Dermis microvascular lymphatic vessel endothelial cell (primary cell): ENCODE results near the gene GNAT2. TPM values are rescaled to one million over a fixed set of nuclear protein-coding genes. Genes with fewer than 3 reads are reported as not detected.

ENCODE experiments used
- DNase-seq, 2 donors: peaks; one replicate each; pipeline versions ENCODE4 v3.0.0 to v3.0.0-alpha.2; 2010; ENCODE audit warnings: low read depth in 2 of 2
- total RNA-seq: library from RNA; depleted of rRNA; stranded (reverse); fragments of >200 nt; gene quantifications from 2 replicates; pipeline ENCODE4 v1.2.1, GENCODE V29; 2014

Gene GNAT2
- total RNA-seq, 1 donor from 2014 or later, result 0.13 TPM

DNA sequence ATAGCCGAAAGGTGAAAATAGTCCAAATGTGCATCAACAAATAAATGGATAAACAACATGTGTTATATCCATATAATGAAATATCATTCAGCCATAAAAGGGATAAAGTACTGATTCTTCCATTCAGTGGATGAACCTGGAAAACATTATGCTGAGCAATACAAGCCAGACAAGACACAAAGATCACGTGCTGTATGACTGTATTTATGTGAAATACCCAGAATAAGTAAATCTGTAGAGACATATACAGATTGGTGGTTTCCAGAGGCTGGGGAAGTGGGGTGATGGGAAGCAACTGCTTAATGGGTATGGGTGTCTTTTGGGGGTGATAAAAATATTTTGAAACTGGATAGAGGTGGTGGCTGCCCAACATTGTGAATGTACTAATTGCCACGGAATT, 23.2 kb upstream of the GNAT2 start:
- no peak for DNase-seq

DNA sequence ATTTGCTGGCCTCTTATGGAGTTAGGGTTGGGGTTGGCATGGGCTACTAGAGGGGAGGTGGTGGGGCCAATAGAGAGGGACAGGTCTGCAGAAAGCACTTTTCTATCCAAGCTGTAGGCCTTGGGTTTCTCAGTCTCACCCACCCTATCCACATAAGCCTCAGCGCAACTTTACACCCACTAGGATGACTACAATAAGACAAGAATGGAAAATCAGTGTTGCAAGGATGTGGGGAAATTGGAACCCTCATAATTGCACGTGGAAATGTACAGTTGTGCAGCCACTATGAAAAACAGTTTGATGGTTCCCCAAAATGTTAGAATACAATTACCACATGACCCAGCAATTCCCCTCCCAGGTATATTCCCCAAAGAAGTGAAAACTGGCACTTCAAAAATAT, 22.4 kb upstream of the GNAT2 start:
- DNase-seq, result no peak

DNA sequence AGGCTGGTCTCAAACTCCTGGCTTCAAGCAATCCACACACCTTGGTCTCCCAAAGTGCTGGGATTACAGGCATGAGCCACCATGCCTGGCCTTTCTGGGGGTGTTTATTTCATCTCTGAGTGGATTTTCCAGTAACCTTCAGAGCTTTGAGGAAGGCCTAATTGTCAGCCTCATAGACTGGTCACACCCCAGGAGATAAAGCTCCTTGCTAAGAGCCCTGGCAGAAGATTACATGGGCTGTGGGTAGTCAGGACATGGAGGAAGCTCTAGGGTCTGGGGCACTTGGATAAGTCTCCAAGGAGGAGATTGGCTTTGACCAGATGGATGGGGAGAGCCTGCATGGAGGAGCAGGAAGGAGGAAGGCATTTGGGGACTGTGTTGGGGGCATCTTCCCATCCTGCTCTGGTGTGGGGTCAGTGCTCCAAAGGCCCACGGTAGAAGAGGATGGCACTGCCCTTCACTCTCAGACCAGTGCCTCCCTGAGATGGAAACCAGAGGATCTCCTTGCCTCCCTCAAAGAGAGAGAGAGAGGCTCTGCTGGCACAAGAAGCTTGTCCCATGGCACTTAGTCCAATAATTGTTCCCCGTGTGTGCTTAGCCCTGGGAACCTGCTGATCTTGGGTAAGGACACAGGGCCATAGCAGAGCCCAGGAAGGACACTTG, 21.8 kb upstream of the GNAT2 start:
- no peak for DNase-seq

DNA sequence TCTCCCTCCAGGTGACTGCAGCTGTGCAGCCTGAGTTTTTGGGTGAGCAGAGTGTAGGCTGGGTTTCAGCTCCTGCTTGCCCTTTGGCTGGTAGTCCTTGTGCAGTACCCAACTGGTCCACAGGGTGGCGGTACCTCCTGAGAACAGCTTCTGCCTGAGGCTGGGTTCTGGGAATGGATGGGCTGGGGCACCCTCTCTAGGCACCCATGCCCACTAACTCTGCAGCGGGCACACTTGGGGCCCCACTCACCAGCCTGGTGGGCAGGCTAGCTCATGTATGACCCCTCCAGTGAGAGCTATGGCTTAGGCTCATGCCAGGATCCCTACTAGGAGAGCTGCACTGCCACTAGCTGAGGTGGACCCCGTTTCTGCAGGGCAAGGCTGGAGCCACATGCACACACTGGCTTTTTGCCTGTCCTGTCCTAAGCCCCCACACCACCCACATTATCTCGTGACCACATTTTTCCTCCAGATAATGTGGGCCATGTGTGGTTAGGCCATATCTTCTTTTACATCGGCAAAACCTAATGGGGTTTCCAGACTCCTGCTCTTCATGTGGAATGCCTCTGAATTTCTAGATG, 21.0 kb upstream of the GNAT2 start:
- peak; percentile 43 to 58 for DNase-seq

DNA sequence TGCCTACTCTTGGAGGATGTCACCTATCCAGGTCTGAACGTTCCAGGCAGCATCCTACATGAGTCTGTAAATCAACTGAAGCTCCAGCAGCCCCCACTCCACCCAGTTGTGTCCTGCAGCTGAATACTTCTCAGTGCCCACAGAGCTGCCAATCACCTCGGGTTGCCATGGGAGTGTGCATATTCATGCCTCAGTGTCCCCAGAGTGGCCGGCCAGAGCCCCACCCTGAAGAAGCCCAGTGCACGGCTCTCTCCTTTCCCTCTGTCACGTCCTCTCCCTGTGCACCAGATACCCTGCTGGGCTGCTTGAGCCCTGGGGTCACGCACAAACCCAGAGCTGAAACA, 20.4 kb upstream of the GNAT2 start:
- no peak for DNase-seq

DNA sequence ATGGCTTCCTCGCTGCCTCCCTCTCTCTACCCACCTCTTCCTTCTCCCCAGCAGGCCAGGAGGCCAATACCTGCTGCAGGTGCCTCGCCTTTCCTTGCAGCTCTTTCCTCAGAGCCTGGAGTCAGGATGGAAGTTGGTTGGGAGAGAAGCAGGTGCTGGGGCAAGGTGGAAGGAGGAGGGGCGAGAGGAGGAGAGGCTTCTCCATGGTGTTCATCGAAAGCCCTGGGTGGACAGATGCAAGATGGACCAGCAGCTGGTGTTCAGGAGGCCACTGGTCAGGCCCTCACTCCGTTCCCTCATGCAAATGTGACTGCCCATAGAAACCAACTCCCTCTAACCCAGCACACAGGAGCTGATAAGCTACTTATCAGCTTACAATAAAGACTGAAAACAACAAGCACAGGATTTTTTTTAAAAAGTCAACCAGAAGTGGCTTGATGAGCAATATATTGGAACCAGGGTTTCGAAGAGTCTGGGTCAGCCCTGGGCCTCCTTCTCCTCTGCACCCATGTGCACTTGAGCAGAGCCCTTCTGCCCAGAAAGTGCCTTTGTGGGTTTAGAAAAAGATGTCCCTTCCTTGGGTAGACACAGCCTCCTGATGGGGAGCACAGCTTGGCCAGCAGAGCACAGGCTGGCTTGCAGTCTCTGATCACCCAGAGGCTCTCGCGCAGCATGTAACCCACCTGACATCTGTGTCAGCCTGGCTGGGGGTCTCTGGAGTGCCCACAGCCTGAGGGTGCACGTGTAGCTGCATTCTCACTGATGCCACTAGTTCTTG, 19.8 kb upstream of the GNAT2 start:
- DNase-seq, result no peak

DNA sequence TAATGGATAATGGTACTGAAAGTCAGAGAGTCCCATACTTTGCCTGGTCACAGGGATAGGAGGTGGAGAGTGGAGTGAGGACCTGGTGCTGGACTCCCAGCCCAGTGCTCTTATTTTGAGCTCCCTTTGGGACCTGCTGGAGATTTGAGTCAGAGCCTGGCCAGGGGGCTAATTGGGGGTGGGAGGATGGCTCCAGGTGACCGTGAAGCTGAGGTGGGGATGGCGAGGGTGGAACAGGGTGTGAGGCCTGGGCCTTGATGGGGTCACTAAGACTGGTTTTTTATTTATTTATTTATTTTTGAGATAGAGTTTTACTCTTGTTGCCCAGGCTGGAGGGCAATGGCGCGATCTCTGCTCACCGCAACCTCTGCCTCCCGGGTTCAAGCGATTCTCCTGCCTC, 18.0 kb upstream of the GNAT2 start:
- DNase-seq, result no peak

DNA sequence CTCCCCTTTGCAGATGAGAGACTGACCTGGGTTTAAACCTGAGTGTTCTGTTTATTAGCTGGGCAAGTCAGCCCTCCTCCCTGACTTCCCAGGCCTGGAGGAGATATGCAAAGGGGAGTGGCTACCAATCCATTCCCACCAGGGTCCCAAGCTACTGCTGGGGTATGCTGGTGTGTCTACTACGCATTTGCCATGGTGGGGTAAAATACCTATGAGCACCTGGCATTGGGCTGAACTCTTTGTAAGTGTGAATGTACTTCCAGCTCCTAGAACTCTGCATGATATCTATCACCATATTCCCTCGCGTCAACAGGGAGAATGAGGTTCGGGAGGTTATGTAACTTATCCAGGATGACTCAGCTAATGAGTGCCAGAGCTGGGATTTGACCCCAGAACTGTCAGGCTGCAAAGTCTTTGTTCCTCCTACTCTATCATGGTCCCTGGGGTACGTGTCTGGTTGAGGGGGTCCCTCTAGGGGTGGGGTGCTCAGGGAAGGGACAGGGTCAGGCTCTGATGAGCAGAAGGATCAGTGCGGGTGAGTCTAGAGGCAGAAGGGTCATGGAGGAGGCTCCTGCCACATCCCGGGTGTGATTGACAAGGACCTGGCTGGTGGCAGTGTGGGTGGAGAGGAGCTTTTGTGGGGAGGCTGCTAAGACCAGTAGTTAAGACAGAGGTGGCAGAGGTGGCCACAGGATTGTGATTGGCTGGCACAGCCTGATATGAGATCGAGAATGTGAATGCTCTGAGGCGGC, 17.0 kb upstream of the GNAT2 start:
- no peak for DNase-seq

DNA sequence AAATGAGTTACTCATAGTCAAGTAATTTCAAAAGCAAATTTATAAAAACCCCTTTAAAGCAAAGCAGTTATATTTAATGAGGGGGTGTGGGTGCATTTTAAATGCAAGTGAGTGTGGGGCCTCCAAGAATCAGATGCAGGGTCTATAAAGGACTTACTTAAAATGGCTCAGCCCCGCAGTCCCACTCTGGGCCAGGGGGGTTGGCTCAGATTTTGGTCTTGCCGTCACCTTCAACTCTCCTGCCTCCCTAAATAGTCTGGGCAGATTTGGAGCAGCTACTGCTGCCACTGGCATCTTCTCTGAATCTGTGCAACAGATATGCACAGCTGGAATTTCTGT, 16.4 kb upstream of the GNAT2 start:
- no peak for DNase-seq

DNA sequence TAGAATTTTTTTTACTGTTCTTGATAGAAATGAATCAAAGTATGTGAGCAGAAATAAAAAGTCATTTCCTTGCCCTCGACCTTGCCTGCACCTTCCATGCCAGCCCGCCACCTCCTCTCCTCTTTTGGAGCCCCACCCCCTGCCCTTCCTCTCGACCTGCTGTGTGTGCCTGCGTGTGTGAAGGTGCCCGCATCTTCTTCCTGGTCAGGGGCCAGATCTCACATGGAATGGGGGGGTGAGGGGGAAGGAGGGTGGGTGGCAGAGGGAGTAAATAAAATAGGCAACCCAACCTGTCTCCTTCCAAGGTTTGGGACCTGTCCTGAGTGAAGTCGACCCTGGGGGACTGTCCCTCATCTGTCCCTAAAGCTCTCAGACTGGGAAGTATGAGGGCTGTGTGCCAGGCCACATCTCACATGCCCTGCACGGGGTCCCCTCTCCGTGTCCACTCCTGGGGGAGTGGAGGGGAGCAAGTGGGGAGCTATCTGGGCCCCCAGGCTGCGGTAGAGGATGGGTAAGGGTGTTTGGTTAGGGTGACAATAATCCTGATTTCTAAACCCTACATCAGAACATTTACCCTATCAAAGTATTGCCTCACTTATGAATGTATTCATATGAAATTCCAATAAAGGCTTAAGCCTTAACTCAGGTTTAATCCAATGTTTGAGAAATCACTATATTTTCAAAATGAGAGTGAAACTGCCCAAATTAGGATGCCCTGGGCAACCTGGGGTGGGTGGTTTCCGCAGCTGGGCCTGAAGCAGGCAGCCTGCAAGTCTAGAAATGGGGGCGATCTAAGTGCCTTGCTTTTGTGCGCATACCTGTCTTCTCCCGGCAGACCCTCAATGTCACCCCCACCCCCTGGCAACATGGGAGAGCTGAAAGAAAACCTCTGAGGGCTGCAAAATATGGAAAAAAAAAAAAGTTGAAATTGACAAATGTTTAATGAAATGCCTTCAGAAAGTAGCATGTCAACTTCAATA, 15.6 kb upstream of the GNAT2 start:
- DNase-seq, result no peak

DNA sequence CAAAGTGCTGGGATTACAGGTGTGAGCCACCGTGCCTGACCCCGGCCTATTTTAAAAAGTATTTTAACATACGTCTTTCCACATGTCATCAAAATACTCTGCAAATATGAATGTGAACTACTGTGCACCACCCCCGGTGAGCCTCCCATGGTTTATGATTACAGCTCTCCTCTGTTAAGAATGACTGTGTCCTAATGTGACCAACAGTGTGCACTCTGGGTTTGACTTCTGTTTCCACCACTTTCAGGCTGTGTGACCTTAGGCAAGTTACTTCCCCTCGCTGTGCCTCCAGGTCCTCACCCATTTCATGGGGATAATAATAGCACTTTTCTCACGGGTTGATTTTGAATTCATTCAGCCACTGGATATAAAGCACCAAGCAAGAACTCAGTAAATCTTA, 14.9 kb upstream of the GNAT2 start:
- no peak for DNase-seq

DNA sequence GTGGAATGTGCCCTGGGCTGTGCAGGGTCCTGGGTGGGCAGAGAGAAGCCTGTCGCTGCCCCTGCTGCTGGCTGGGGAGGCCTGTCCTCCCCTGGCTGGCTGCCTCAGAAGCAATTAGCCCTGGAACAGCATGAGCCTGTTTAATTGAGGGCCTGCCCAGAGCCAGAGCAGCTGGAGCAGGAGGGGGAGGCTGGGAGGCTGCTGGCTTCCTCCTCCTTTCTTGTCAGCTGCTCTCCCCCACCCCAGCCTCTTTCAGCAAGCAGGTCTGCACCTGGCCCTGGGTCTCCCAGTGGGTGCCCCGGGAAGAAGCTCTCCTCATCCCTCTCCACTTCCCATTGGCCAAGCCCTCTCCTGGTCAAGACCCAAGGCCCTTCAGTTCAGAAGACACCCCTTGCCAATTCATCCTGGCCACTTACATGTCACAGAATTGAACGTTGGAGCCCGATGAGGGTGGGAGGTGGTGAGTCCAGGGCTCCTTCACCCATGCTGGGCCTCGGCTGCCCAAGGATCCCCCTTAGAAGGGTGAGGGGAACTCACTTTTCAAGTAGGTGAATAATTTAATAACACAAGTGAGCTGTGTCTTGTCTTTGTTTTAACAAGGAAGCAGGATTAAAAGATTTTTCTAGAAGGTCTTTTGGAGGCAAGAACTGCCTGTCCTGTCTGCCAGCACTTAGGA, 13.4 kb upstream of the GNAT2 start:
- DNase-seq, result no peak

DNA sequence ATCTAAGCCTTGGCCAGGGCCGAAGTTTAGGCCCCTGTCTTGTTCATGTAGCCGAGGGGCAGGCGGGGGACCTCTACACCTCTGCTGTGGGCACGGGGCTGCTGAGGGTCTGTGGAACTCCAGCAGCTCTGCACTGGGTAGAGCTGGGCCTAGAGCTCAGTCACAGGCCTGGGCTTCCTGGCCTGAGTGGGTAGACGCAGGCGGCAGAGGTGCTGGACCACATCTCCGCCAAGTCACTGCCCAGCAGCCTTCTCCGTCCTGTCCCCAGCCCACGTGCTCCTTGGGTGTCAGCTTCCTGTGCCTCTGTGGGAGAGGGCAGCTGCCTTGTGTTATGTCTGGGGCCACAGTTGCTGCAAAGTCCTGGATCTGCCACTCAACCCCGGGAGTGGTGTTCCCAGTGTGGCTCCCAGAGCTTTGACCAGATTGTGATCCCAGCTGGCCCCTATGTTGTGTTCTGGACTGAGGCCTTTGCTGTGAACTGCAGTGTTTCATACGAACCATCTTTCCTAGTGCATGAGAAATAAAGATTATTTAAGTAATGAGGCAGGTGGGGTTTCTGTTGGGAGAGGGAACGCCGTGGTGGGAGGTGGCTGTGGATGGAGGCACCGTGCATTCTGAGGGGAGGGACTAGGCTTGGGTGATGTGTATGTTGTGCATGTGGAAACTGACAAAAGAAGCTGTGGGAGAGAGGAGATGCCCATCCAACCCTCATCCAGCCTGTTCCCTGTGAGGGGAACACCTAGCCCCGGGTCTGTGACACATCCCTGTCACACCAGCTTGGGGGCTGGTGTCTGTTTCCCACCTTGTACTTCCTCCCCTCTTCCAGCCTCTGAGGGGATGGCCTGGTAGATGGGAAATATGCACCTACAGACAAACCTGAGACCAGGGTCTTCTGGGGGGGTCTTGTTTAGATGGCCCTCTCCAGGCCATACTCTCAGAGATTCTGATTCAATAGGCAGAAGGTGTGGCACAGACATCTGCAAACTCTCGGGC, 12.4 kb upstream of the GNAT2 start:
- DNase-seq, result no peak

DNA sequence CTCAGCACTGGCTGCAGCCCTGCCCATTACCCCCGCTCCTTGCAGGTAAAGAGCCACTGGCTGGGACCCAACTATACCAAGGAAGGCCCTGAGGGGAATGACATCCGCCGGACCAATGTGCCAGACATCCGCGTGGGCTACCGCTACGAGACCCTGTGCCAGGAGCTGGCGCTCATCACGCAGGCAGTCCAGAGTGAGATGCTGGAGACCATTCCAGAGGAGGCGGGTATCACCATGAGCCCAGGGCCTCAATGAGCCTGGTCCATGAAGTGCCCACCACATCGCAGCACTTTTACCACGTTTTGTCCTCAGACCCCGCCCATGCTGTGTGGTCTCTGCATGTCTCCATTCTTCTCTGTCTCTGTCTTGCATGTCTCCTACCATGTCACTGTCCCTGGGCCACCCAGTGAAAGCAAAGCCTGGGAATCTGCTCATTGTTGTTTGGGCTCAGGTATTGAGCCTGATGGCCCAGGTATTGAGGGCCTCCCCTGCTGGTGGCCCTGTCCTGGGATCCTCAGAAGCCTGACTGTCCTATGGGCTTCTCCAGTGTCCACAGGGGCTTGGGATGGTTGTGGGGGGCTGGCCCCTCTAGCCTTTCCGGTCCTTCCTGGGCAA, 11.6 kb upstream of the GNAT2 start:
- DNase-seq, result no peak

DNA sequence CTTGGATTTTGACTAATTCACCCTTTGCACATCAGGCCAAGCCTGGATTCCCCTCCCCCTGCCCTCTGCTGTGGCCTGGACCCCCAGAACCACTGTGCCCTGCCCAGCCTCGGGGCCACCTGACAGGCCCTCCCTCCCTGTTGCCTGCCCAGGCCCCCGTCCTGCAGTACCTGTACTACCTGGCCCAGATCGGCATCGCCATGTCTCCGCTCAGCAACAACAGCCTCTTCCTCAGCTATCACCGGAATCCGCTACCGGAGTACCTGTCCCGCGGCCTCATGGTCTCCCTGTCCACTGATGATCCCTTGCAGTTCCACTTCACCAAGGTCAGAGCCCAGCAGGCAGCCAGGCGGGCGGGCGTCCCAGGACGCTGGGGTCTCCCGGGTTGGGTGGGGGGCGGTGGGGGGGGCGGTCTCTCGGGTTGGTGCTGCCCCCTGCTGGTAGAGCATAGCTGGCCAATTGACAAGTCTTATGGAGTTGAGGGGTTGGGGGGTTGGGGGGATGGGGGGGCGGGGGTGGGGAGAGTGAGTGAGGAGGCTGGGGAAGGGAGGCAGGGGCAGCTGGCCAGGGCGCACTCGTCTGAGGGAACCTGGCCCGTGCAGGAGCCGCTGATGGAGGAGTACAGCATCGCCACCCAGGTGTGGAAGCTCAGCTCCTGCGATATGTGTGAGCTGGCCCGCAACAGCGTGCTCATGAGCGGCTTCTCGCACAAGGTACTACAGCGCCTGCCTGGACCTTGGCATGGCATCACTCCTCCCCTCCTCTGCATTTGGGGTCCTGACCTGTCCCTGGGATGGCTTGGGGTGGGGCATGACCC, 10.9 kb upstream of the GNAT2 start:
- DNase-seq, result no peak

DNA sequence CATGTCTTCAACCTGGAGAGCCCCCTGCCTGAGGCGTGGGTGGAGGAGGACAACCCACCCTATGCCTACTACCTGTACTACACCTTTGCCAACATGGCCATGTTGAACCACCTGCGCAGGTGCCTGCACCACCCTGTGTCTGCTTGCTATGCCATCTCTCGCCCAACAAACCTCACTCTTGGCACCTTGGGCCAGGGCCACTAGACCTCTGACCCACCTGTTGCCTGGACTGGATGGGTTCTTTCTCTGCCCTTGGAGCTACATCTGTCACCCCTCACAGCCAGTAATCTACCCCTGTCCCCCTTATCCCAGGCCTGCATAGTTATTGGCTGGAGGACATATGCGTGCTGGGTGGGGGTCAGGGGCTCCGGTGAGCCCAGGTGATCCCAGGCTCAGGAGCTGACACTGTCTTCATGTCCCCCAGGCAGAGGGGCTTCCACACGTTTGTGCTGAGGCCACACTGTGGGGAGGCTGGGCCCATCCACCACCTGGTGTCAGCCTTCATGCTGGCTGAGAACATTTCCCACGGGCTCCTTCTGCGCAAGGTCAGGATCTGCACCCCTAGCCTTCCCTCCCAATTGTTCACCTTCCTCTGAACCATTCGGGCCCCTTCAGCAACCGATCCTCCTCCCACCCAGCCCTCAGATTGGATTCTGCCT, 10.1 kb upstream of the GNAT2 start:
- no peak for DNase-seq

DNA sequence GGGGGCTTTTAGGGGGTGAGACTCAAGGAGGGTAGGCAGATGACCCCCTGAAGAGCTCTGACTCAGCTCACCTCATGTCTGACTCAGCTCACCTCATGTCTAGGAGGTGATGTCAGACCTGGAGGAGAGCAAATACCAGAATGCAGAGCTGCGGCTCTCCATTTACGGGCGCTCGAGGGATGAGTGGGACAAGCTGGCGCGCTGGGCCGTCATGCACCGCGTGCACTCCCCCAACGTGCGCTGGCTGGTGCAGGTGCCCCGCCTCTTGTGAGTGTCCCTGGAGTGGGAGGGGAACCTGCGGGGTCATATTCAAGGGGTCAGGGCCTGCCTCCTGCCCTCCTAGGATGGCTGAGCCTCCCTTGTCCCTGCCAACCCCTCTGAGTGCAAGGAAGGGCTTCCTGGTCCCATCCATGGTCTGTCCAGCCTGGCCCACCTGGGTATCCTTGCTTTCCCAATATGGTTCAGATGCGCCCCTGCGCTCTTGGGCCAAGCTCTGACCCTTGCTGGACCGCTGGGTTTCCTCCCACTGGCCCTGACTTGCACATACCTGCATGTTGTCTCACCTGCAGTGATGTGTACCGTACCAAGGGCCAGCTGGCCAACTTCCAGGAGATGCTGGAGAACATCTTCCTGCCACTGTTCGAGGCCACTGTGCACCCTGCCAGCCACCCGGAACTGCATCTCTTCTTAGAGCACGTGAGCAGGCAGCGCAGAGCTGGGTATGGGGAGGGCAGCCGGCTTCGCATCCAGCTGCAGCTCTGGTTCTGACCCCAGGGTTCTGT, 9.3 kb upstream of the GNAT2 start:
- DNase-seq, result no peak
